SK-N-SH treated with all-trans-retinoic acid at 6 μM for 48 hours (cell line): Measurements from ENCODE around the gene CFI.

ENCODE experiments used
- ATAC-seq: fragments of 200-7000 bp; cut with Tn5 transposase; 3 replicates; pipeline ENCODE4 v1.9.1; 2020; ENCODE audit warnings: mild to moderate bottlenecking, moderate library complexity
- BACH2 ChIP-seq: fragments of 250-450 bp; sonication (Bioruptor Pico); IDR thresholded peaks from 2 replicates; pipeline ENCODE4 v1.9.0; 2021; ENCODE audit warnings: mild to moderate bottlenecking, borderline replicate concordance
- CREB5 ChIP-seq: fragments of 250-450 bp; sonication (Bioruptor Pico); IDR thresholded peaks from 2 replicates; pipeline ENCODE4 v1.5.1; 2020; ENCODE audit warnings: low read depth, mild to moderate bottlenecking, moderate library complexity
- CSDC2 ChIP-seq: fragments of 250-450 bp; sonication (Bioruptor Pico); IDR thresholded peaks from 2 replicates; pipeline ENCODE4 v1.5.0; 2020; ENCODE audit warnings: mild to moderate bottlenecking, moderate library complexity
- CSRNP3 ChIP-seq: fragments of 250-450 bp; sonication (Bioruptor Pico); IDR thresholded peaks from 2 replicates; pipeline ENCODE4 v1.5.1; 2021; ENCODE audit warnings: mild to moderate bottlenecking, moderate library complexity
- ESRRG ChIP-seq: fragments of 250-450 bp; sonication (Bioruptor Pico); IDR thresholded peaks from 2 replicates; pipeline ENCODE4 v1.6.1; 2021; ENCODE audit warnings: mild to moderate bottlenecking
- GLIS3 ChIP-seq: fragments of 250-450 bp; sonication (Bioruptor Pico); IDR thresholded peaks from 2 replicates; pipeline ENCODE4 v1.5.0; 2020; ENCODE audit warnings: mild to moderate bottlenecking, moderate library complexity
- ISL1 ChIP-seq: fragments of 250-450 bp; sonication (Bioruptor Pico); IDR thresholded peaks from 2 replicates; pipeline ENCODE4 v2.1.2; 2022; ENCODE audit warnings: mild to moderate bottlenecking, moderate library complexity
- OSR1 ChIP-seq: fragments of 250-450 bp; sonication (Bioruptor Pico); IDR thresholded peaks from 2 replicates; pipeline ENCODE4 v1.8.0; 2022; ENCODE audit warnings: moderate library complexity, mild to moderate bottlenecking, inconsistent platforms
- RARB ChIP-seq: fragments of 250-450 bp; sonication (Bioruptor Pico); IDR thresholded peaks from 2 replicates; pipeline ENCODE4 v1.8.0; 2021; ENCODE audit warnings: mild to moderate bottlenecking, moderate library complexity
- SNAI2 ChIP-seq: fragments of 250-450 bp; sonication (Bioruptor Pico); IDR thresholded peaks from 2 replicates; pipeline ENCODE4 v1.5.0; 2020; ENCODE audit warnings: mild to moderate bottlenecking, moderate library complexity
- TCF4 ChIP-seq: fragments of 250-450 bp; sonication (Bioruptor Pico); IDR thresholded peaks from 2 replicates; pipeline ENCODE4 v1.8.0; 2021; ENCODE audit warnings: mild to moderate bottlenecking, moderate library complexity, borderline replicate concordance
- TOX ChIP-seq: fragments of 250-450 bp; sonication (Bioruptor Pico); IDR thresholded peaks from 2 replicates; pipeline ENCODE4 v1.8.0; 2021; ENCODE audit warnings: mild to moderate bottlenecking, moderate library complexity, borderline replicate concordance
- ZC3H10 ChIP-seq: fragments of 250-450 bp; sonication (Bioruptor Pico); IDR thresholded peaks from 2 replicates; pipeline ENCODE4 v1.5.1; 2021; ENCODE audit warnings: mild to moderate bottlenecking, moderate library complexity
- ZFP3 ChIP-seq: fragments of 250-450 bp; sonication (Bioruptor Pico); IDR thresholded peaks from 2 replicates; pipeline ENCODE4 v1.5.0; 2020; ENCODE audit warnings: mild to moderate bottlenecking, moderate library complexity
- ZFP30 ChIP-seq: fragments of 450-650 bp; formaldehyde crosslinking; IDR thresholded peaks from 2 replicates; pipeline ENCODE4 v1.5.0; 2022; ENCODE audit warnings: mild to moderate bottlenecking, moderate library complexity
- ZNF565 ChIP-seq: fragments of 450-650 bp; formaldehyde crosslinking; conservative IDR thresholded peaks from 2 replicates; pipeline ENCODE4 v1.5.0; 2020; ENCODE audit warnings: low read depth, mild to moderate bottlenecking, moderate library complexity
- ZNF8 ChIP-seq: fragments of 450-650 bp; formaldehyde crosslinking; IDR thresholded peaks from 2 replicates; pipeline ENCODE4 v1.5.0; 2020; ENCODE audit warnings: mild to moderate bottlenecking, moderate library complexity
- TF ChIP-seq, protein P1 (sequence below): fragments of 250-450 bp; sonication (Bioruptor Pico); IDR thresholded peaks from 2 replicates; pipeline ENCODE4 v1.8.0; 2020; ENCODE audit warnings: mild to moderate bottlenecking, moderate library complexity, borderline replicate concordance
- TF ChIP-seq, protein P2 (sequence below): fragments of 250-450 bp; sonication (Bioruptor Pico); IDR thresholded peaks from 2 replicates; pipeline ENCODE4 v1.8.0; 2021; ENCODE audit warnings: low read depth, mild to moderate bottlenecking, moderate library complexity, borderline replicate concordance
- TF ChIP-seq, protein P3 (sequence below): fragments of 250-450 bp; sonication (Bioruptor Pico); IDR thresholded peaks from 2 replicates; pipeline ENCODE4 v1.5.0; 2020; ENCODE audit warnings: mild to moderate bottlenecking, moderate library complexity

Gene CFI

DNA sequence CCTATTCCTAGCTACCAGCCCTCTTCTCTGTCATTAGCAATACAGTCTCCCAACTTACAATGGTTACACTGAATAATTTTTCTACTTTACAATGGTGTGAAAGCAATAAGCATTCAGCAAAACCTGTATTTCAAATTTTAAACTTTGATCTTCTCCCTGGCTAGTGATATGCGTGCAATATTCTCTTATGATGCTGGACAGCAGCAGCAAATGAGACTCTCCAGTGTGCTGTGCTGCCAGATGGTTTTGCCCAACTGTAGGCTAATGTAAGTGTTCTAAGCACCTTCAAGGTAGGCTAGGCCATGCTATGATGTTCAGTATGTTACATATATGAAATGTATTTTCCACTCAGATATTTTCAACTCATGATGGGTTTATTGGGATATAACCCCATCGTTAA lies 7.9 kb upstream of the CFI start:
- ATAC-seq, result no peak
- TF ChIP-seq CSDC2 (CRISPR knock-in tag), result no peak
- TF ChIP-seq, protein P1, sequence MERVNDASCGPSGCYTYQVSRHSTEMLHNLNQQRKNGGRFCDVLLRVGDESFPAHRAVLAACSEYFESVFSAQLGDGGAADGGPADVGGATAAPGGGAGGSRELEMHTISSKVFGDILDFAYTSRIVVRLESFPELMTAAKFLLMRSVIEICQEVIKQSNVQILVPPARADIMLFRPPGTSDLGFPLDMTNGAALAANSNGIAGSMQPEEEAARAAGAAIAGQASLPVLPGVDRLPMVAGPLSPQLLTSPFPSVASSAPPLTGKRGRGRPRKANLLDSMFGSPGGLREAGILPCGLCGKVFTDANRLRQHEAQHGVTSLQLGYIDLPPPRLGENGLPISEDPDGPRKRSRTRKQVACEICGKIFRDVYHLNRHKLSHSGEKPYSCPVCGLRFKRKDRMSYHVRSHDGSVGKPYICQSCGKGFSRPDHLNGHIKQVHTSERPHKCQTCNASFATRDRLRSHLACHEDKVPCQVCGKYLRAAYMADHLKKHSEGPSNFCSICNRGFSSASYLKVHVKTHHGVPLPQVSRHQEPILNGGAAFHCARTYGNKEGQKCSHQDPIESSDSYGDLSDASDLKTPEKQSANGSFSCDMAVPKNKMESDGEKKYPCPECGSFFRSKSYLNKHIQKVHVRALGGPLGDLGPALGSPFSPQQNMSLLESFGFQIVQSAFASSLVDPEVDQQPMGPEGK, result no peak
- TF ChIP-seq ISL1 (CRISPR knock-in tag), result no peak
- TF ChIP-seq TOX (CRISPR knock-in tag), result no peak
- TF ChIP-seq RARB (CRISPR knock-in tag), result no peak
- no peak for TF ChIP-seq ESRRG (CRISPR knock-in tag)
- no peak for TF ChIP-seq ZFP30 (CRISPR knock-in tag)

DNA sequence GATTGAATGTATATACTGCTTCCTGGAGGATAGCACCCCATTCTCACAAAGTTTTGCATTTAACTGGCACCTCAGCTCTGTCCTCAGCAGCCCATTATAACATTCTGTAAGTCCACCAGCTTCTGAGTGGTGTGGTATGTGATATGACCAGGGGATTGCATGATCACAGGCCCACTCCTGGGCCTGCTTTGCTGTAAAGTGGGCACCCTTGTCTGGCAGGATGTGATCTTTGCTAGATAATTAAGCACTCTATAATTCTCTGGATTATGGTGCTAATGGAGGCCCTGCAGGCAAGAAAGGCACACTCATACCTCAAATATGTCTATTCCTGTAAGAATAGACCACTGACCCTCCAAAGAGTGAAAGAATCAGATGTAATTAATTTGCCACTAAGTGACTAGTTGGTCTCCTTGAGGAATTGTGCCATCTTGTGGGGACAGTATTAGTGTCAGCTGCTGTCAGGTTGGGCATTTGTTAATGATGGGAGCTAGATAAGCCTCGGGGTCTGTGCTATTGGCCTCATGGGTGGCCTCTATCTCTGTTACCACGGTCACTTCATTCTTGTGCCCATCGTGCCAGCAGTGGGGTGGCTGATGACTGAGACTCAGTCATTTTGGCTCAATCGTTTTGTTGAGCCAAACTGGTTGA lies 2.2 kb upstream of the CFI start:
- no peak for TF ChIP-seq ZNF565 (CRISPR knock-in tag)
- no peak for TF ChIP-seq ESRRG (CRISPR knock-in tag)
- TF ChIP-seq ZFP3 (CRISPR knock-in tag), result no peak
- no peak for TF ChIP-seq ZC3H10 (CRISPR knock-in tag)
- TF ChIP-seq RARB (CRISPR knock-in tag), result no peak
- no peak for TF ChIP-seq ZFP30 (CRISPR knock-in tag)
- TF ChIP-seq CSRNP3, result no peak
- TF ChIP-seq CSDC2 (CRISPR knock-in tag), result no peak
- TF ChIP-seq TCF4 (CRISPR knock-in tag), result no peak
- TF ChIP-seq TOX (CRISPR knock-in tag), result no peak
- no peak for TF ChIP-seq BACH2 (CRISPR knock-in tag)
- TF ChIP-seq, protein P2, sequence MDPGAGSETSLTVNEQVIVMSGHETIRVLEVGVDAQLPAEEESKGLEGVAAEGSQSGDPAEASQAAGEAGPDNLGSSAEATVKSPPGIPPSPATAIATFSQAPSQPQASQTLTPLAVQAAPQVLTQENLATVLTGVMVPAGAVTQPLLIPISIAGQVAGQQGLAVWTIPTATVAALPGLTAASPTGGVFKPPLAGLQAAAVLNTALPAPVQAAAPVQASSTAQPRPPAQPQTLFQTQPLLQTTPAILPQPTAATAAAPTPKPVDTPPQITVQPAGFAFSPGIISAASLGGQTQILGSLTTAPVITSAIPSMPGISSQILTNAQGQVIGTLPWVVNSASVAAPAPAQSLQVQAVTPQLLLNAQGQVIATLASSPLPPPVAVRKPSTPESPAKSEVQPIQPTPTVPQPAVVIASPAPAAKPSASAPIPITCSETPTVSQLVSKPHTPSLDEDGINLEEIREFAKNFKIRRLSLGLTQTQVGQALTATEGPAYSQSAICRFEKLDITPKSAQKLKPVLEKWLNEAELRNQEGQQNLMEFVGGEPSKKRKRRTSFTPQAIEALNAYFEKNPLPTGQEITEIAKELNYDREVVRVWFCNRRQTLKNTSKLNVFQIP (CRISPR knock-in tag), result no peak
- TF ChIP-seq OSR1 (CRISPR knock-in tag), result no peak
- no peak for TF ChIP-seq ZNF8 (CRISPR knock-in tag)
- no peak for TF ChIP-seq GLIS3
- TF ChIP-seq, protein P1, result no peak
- no peak for TF ChIP-seq ISL1 (CRISPR knock-in tag)
- TF ChIP-seq CREB5 (CRISPR knock-in tag), result no peak
- no peak for TF ChIP-seq SNAI2 (CRISPR knock-in tag)
- TF ChIP-seq, protein P3, sequence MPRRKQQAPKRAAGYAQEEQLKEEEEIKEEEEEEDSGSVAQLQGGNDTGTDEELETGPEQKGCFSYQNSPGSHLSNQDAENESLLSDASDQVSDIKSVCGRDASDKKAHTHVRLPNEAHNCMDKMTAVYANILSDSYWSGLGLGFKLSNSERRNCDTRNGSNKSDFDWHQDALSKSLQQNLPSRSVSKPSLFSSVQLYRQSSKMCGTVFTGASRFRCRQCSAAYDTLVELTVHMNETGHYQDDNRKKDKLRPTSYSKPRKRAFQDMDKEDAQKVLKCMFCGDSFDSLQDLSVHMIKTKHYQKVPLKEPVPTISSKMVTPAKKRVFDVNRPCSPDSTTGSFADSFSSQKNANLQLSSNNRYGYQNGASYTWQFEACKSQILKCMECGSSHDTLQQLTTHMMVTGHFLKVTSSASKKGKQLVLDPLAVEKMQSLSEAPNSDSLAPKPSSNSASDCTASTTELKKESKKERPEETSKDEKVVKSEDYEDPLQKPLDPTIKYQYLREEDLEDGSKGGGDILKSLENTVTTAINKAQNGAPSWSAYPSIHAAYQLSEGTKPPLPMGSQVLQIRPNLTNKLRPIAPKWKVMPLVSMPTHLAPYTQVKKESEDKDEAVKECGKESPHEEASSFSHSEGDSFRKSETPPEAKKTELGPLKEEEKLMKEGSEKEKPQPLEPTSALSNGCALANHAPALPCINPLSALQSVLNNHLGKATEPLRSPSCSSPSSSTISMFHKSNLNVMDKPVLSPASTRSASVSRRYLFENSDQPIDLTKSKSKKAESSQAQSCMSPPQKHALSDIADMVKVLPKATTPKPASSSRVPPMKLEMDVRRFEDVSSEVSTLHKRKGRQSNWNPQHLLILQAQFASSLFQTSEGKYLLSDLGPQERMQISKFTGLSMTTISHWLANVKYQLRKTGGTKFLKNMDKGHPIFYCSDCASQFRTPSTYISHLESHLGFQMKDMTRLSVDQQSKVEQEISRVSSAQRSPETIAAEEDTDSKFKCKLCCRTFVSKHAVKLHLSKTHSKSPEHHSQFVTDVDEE, result no peak
- ATAC-seq, result peak; percentile 88
